ENCODE data around the gene CDCP2. TPM values are rescaled to one million over a fixed set of nuclear protein-coding genes. Genes with fewer than 3 reads are reported as not detected.

Gene CDCP2
- total and polyA plus RNA-seq, 2 experiments from 2014 or later, result not detected

GRCh38 chr1:54165146-54165545, 12.3 kb upstream of the CDCP2 start:
- Histone ChIP-seq H2AFZ (no peak overlapping the region), H3K4me1 (ENCODE audit: insufficient read depth) (no peaks in the 10 kb centered on the region), H3K9me2 (replicated peaks; ENCODE audit: insufficient read depth) (no peaks in the 10 kb centered on the region), H3K4me2 (no peak overlapping the region), H3K9me3 (ENCODE audit: low read depth) (no peaks in the 10 kb centered on the region), H3K4me3 (no peak overlapping the region), H4K20me1 (ENCODE audit: insufficient read depth, poor library complexity, severe bottlenecking) (no peaks in the 10 kb centered on the region), H3K79me2 (no peaks in the 10 kb centered on the region), H3K27ac (no peak overlapping the region), H3K36me3 (replicated peaks; ENCODE audit: insufficient read depth, low read depth) (no peaks in the 10 kb centered on the region), H3K27me3 (no peaks in the 10 kb centered on the region)
- no peak for TF ChIP-seq EZH2 (IDR thresholded peaks at IDR 0.05; ENCODE audit: borderline replicate concordance)
- WGBS (ENCODE audit: low lambda C conversion rate, missing lambda C conversion rate), result 93% methylated on average over 15 of the region's 15 CpGs
- no peak for DNase-seq (ENCODE audit: low spot score)

GRCh38 chr1:54163573-54163972, 10.8 kb upstream of the CDCP2 start:
- 87% methylated on average over 5 of the region's 5 CpGs for whole genome bisulfite sequencing (ENCODE audit: low lambda C conversion rate, missing lambda C conversion rate)
- Histone ChIP-seq H4K20me1 (ENCODE audit: insufficient read depth, poor library complexity, severe bottlenecking) (no peaks in the 10 kb centered on the region), H3K9me2 (replicated peaks; ENCODE audit: insufficient read depth) (no peaks in the 10 kb centered on the region), H3K27me3 (no peaks in the 10 kb centered on the region), H3K27ac (no peak overlapping the region), H3K79me2 (no peaks in the 10 kb centered on the region), H3K9me3 (ENCODE audit: low read depth) (no peaks in the 10 kb centered on the region), H3K4me2 (no peak overlapping the region), H3K4me3 (no peak overlapping the region), H2AFZ (no peak overlapping the region), H3K4me1 (ENCODE audit: insufficient read depth) (no peaks in the 10 kb centered on the region), H3K36me3 (replicated peaks; ENCODE audit: insufficient read depth, low read depth) (no peaks in the 10 kb centered on the region)
- DNase-seq (ENCODE audit: low spot score), result no peak
- TF ChIP-seq EZH2 (IDR thresholded peaks at IDR 0.05; ENCODE audit: borderline replicate concordance) (no peak), EZH2phosphoT487 (IDR thresholded peaks at IDR 0.05; ENCODE audit: low read depth, severe bottlenecking, unreplicated experiment) (no peak), CTCF (IDR thresholded peaks at IDR 0.05; ENCODE audit: poor library complexity) (no peak)

GRCh38 chr1:54163051-54163450, 10.3 kb upstream of the CDCP2 start:
- TF ChIP-seq EZH2 (IDR thresholded peaks at IDR 0.05; ENCODE audit: borderline replicate concordance) (no peak), CTCF (IDR thresholded peaks at IDR 0.05; ENCODE audit: poor library complexity) (no peak), EZH2phosphoT487 (IDR thresholded peaks at IDR 0.05; ENCODE audit: low read depth, severe bottlenecking, unreplicated experiment) (no peak)
- Histone ChIP-seq H3K4me2 (no peak overlapping the region), H2AFZ (no peak overlapping the region), H3K9me2 (replicated peaks; ENCODE audit: insufficient read depth) (no peaks in the 10 kb centered on the region), H3K79me2 (no peaks in the 10 kb centered on the region), H3K27me3 (no peaks in the 10 kb centered on the region), H3K9me3 (ENCODE audit: low read depth) (no peaks in the 10 kb centered on the region), H4K20me1 (ENCODE audit: insufficient read depth, poor library complexity, severe bottlenecking) (no peaks in the 10 kb centered on the region), H3K4me1 (ENCODE audit: insufficient read depth) (no peaks in the 10 kb centered on the region), H3K36me3 (replicated peaks; ENCODE audit: insufficient read depth, low read depth) (no peaks in the 10 kb centered on the region), H3K4me3 (no peak overlapping the region), H3K27ac (no peak overlapping the region)
- WGBS (ENCODE audit: low lambda C conversion rate, missing lambda C conversion rate), result 83% methylated on average over 3 of the region's 3 CpGs
- DNase-seq (ENCODE audit: low spot score), result no peak

GRCh38 chr1:54161495-54162168, 8.8 kb upstream of the CDCP2 start:
- Histone ChIP-seq H3K27ac (no peak overlapping the region), H3K9me2 (replicated peaks; ENCODE audit: insufficient read depth) (no peaks in the 10 kb centered on the region), H3K36me3 (replicated peaks; ENCODE audit: insufficient read depth, low read depth) (no peaks in the 10 kb centered on the region), H3K79me2 (no peaks in the 10 kb centered on the region), H3K27me3 (no peaks in the 10 kb centered on the region), H3K4me2 (no peak overlapping the region), H3K4me1 (ENCODE audit: insufficient read depth) (no peaks in the 10 kb centered on the region), H3K4me3 (no peak overlapping the region), H4K20me1 (ENCODE audit: insufficient read depth, poor library complexity, severe bottlenecking) (no peaks in the 10 kb centered on the region), H2AFZ (no peak overlapping the region), H3K9me3 (ENCODE audit: low read depth) (no peaks in the 10 kb centered on the region)
- TF ChIP-seq EZH2 (IDR thresholded peaks at IDR 0.05; ENCODE audit: borderline replicate concordance) (no peak), EZH2phosphoT487 (IDR thresholded peaks at IDR 0.05; ENCODE audit: low read depth, severe bottlenecking, unreplicated experiment) (no peak), CTCF (IDR thresholded peaks at IDR 0.05; ENCODE audit: poor library complexity) (no peak)
- WGBS (ENCODE audit: low lambda C conversion rate, missing lambda C conversion rate), result 86% methylated on average over 6 of the region's 6 CpGs
- DNase-seq (ENCODE audit: low spot score), result no peak

Data from hepatocyte (in vitro differentiated cells).